Measurements from ENCODE around the gene MYORG. TPM values are rescaled to one million over a fixed set of nuclear protein-coding genes. Genes with fewer than 3 reads are reported as not detected.
"Not testable (repeated sequence)": the region's sequence is repeated elsewhere in the genome, so short reads cannot be mapped to it uniquely, and the experiment has no call there.

MYORG gene
- total RNA-seq, 5 donors from 2014 or later (not counting 1 experiment from before 2014, with no cell fraction given) = 0.72 to 2.3 (median 1.6) TPM

DNA sequence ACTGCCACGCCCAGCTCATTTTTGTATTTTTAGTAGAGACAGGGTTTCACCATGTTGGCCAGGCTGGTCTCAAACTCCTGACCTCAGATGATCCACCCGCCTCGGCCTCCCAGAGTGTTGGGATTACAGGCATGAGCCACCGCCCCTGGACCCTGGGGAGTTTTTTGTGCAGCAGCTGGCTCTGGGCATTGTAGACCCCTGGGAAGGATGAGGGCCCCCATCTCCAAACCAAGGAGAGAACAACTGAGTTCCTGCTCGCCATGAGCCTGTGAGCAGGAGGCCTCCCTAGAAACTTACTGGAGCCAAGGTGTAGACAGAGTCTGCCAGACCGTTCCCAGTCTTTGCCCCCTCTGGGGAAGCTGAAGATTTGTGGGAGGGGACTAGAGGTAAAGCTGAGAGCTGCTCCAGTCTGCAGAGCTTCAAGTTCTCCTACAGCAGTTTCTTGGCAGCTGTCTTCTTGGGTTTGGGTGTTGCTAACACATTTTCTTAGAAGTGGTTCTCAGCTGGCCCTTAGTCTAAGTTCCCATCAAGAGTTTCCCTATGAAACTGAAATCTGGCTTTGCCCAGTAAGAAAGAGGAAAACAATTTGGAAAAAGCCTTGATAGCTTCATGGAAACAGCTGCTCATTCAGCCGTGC, 34.9 kb downstream of the MYORG start:
- no peak overlapping the region for H3K27ac Mint-ChIP-seq
- CTCF ChIA-PET = interaction anchor here in 1 of 2 donors (0.5 kb wide), 1 partner anchor 334 kb away, joined by 8 read pairs; no protein-coding TSS in a partner anchor
- POLR2A ChIA-PET = no interaction called here
- DNase-seq (no peak), ATAC-seq (replicated peaks in 1 of 4) (no peak)
- H3K9me3 Mint-ChIP-seq = no peaks in the 10 kb centered on the region
- no peaks in the 10 kb centered on the region for H3K27me3 Mint-ChIP-seq
- Histone ChIP-seq H3K36me3 (ENCODE audit: control insufficient read depth in 2 of 2, extremely low read depth in 1 of 2, insufficient read depth in 1 of 2, low read length in 1 of 2) (peaks cover 4 to 53% of the 10 kb centered on the region in 2 donors), H3K9me3 (no peaks in the 10 kb centered on the region), H3K27me3 (replicated peaks in 1 of 2; ENCODE audit: control insufficient read depth in 2 of 2, extremely low read depth in 1 of 2, insufficient read depth in 2 of 2, low read length in 1 of 2) (no peaks in the 10 kb centered on the region), H3K27ac (ENCODE audit: low read length) (no peak overlapping the region), H3K4me1 (ENCODE audit: control insufficient read depth in 1 of 2, extremely low read depth in 1 of 2, insufficient read depth in 2 of 2, low read length in 2 of 2) (no peaks in the 10 kb centered on the region), H3K4me3 (ENCODE audit: control insufficient read depth in 1 of 2, extremely low read depth in 1 of 2, low read length in 1 of 2) (no peak overlapping the region)
- H3K36me3 Mint-ChIP-seq = peaks cover 38% of the 10 kb centered on the region
- 95% methylated on average over 3 of the region's 7 CpGs for WGBS (ENCODE audit: insufficient coverage)
- H3K4me3 Mint-ChIP-seq = no peak overlapping the region
- peaks cover 0 to 5% (median 0%) of the 10 kb centered on the region in 3 donors for H3K4me1 Mint-ChIP-seq

DNA sequence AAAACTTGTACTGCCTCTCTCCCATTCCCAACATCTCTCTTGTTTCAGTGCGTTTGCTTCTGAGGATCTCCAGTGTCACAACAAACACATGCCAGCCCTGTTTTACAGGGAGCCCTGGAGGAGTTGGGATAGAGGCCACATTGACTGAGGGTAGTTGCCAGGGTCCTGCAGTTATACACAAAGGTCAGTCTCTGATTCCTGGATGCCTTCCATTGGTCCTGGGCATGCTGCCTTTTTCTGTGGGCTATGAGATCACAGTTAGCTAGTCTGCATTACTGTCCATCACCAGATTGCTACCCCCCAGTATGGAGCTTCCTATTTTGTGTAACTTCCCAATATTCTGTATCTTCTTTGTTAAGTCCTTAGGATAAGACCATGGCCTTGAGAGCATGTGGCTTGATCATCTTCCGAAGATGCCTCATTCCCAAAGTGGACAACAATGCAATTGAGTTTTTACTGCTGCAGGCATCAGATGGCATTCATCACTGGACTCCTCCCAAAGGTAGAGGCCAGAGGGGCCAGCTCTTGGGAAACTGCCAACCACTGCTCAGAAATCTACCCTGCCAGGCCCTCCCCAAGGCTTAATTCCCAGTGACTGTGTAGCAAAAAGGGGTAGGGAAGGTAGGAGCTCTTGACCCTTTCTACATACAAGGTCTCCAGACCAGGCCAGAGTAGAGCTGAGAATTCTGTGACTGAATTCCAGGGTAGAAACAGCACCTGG, 37.9 kb downstream of the MYORG start:
- Histone ChIP-seq H3K4me3 (ENCODE audit: control insufficient read depth in 1 of 2, extremely low read depth in 1 of 2, low read length in 1 of 2) (no peak overlapping the region), H3K4me1 (ENCODE audit: control insufficient read depth in 1 of 2, extremely low read depth in 1 of 2, insufficient read depth in 2 of 2, low read length in 2 of 2) (no peaks in the 10 kb centered on the region), H3K9me3 (no peaks in the 10 kb centered on the region), H3K27me3 (replicated peaks in 1 of 2; ENCODE audit: control insufficient read depth in 2 of 2, extremely low read depth in 1 of 2, insufficient read depth in 2 of 2, low read length in 1 of 2) (no peaks in the 10 kb centered on the region), H3K27ac (ENCODE audit: low read length) (no peak overlapping the region), H3K36me3 (ENCODE audit: control insufficient read depth in 2 of 2, extremely low read depth in 1 of 2, insufficient read depth in 1 of 2, low read length in 1 of 2) (peaks cover 4 to 48% of the 10 kb centered on the region in 2 donors)
- DNase-seq = no peak
- Mint-ChIP-seq H3K36me3 (peaks cover 31% of the 10 kb centered on the region), H3K4me3 (no peak overlapping the region), H3K27me3 (no peaks in the 10 kb centered on the region), H3K27ac (no peak overlapping the region), H3K9me3 (no peaks in the 10 kb centered on the region), H3K4me1 (peaks cover 3 to 5% (median 5%) of the 10 kb centered on the region in 3 donors)
- CTCF ChIA-PET = interaction anchor here (0.5 to 0.7 kb wide), 3 partner anchors 74 to 158 kb away, joined by 3 to 7 read pairs (median 5); no protein-coding TSS in a partner anchor
- POLR2A ChIA-PET = no interaction called here
- ATAC-seq (replicated peaks in 1 of 4) = no peak
- WGBS (ENCODE audit: insufficient coverage) = 100% methylated on average over 1 of the region's 2 CpGs

DNA sequence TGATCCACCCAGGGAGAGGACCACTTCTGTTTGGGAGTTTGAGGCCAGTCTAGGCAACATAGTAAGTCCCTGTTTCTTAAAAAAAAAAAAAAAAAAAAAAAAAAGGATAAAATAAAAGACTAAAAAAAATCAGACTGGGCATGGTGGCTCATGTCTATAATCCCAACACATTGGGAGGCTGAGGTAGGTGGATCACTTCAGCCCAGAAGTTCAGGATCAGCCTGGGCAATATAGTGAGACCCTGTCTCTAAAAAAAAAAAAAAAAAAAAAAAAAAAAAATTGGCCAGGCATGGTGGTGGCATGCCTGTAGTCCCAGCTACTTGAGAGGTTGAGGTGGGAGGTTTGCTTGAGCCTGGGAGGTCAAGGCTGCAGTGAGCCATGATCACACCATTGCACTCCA, 38.6 kb downstream of the MYORG start:
- H3K4me3 ChIP-seq (ENCODE audit: control insufficient read depth in 1 of 2, extremely low read depth in 1 of 2, low read length in 1 of 2); H3K4me3 Mint-ChIP-seq; H3K27ac ChIP-seq (ENCODE audit: low read length); DNase-seq; H3K27me3 Mint-ChIP-seq; H3K9me3 Mint-ChIP-seq; H3K27ac Mint-ChIP-seq; POLR2A ChIA-PET; H3K4me1 Mint-ChIP-seq; H3K9me3 ChIP-seq; H3K4me1 ChIP-seq (ENCODE audit: control insufficient read depth in 1 of 2, extremely low read depth in 1 of 2, insufficient read depth in 2 of 2, low read length in 2 of 2); ATAC-seq (replicated peaks in 1 of 4); H3K27me3 ChIP-seq (replicated peaks in 1 of 2; ENCODE audit: control insufficient read depth in 2 of 2, extremely low read depth in 1 of 2, insufficient read depth in 2 of 2, low read length in 1 of 2): not testable (repeated sequence)
- H3K36me3 ChIP-seq (ENCODE audit: control insufficient read depth in 2 of 2, extremely low read depth in 1 of 2, insufficient read depth in 1 of 2, low read length in 1 of 2) = peaks cover 4 to 41% of the 10 kb centered on the region in 2 donors
- CTCF ChIA-PET = interaction anchor here (0.5 to 0.7 kb wide), 2 partner anchors 73 to 525 kb away, joined by 5 to 8 read pairs; no protein-coding TSS in a partner anchor
- peaks cover 24% of the 10 kb centered on the region for H3K36me3 Mint-ChIP-seq

DNA sequence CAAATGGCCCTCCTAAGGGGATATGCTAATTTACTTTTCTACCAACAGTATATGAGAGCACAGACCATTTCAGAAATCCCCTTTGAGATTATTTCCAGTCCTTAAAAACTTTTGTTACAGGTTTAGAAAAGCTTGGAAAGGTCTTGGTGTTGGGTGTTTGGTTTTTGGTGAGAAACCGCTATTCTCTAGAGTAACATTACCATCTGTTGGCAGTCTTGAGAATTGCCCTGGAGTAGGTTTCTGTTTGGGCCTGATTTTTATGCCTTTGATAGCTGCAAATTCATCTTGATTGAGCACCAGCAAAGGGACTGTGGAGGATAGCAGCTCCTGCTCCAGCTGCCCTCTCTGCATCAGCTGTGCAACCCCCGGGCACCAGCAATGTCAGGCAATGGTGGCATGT, 39.3 kb downstream of the MYORG start:
- ChIA-PET CTCF (interaction anchor here in 1 of 2 donors (0.5 to 0.7 kb wide), 3 partner anchors 237 to 524 kb away, joined by 5 to 8 read pairs (median 6); no protein-coding TSS in a partner anchor), POLR2A (no interaction called here)
- Histone ChIP-seq H3K4me1 (ENCODE audit: control insufficient read depth in 1 of 2, extremely low read depth in 1 of 2, insufficient read depth in 2 of 2, low read length in 2 of 2) (no peaks in the 10 kb centered on the region), H3K27me3 (replicated peaks in 1 of 2; ENCODE audit: control insufficient read depth in 2 of 2, extremely low read depth in 1 of 2, insufficient read depth in 2 of 2, low read length in 1 of 2) (no peaks in the 10 kb centered on the region), H3K4me3 (ENCODE audit: control insufficient read depth in 1 of 2, extremely low read depth in 1 of 2, low read length in 1 of 2) (no peak overlapping the region), H3K9me3 (no peaks in the 10 kb centered on the region), H3K36me3 (ENCODE audit: control insufficient read depth in 2 of 2, extremely low read depth in 1 of 2, insufficient read depth in 1 of 2, low read length in 1 of 2) (peaks cover 4 to 34% of the 10 kb centered on the region in 2 donors), H3K27ac (ENCODE audit: low read length) (no peak overlapping the region)
- Mint-ChIP-seq H3K36me3 (peaks cover 21% of the 10 kb centered on the region), H3K27me3 (no peaks in the 10 kb centered on the region), H3K4me1 (peaks cover 5 to 8% (median 5%) of the 10 kb centered on the region in 3 donors), H3K27ac (no peak overlapping the region), H3K9me3 (no peaks in the 10 kb centered on the region), H3K4me3 (no peak overlapping the region)
- DNase-seq (no peak), ATAC-seq (replicated peaks in 1 of 4) (no peak)
- 95% methylated on average over 2 of the region's 2 CpGs for WGBS (ENCODE audit: insufficient coverage)

DNA sequence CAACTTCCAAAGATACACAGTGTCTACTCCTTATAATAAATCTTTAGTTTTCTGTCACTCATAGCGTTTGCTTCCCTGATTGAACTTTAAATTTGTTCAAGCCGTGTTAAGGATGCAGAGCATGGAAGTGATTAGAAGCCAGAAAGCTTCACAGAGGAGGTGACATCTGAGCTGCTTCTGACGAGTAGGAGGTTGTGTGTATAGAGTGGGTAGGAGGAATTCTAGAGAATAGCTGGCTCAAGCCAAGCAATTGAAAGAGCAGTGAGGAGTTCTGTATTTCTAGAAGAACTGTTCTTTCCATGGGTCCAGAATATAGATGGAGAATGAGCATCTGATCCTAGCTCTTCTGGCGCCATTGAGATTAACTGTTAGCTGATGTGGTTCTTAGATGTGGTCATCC, 41.3 kb downstream of the MYORG start:
- H3K4me1 Mint-ChIP-seq = peaks cover 17 to 23% (median 19%) of the 10 kb centered on the region in 3 donors
- peaks cover 12% of the 10 kb centered on the region for H3K36me3 Mint-ChIP-seq
- H3K4me3 ChIP-seq (ENCODE audit: control insufficient read depth in 1 of 2, extremely low read depth in 1 of 2, low read length in 1 of 2) = no peak overlapping the region
- H3K4me3 Mint-ChIP-seq = no peak overlapping the region
- H3K27ac ChIP-seq (ENCODE audit: low read length) = no peak overlapping the region
- H3K36me3 ChIP-seq (ENCODE audit: control insufficient read depth in 2 of 2, extremely low read depth in 1 of 2, insufficient read depth in 1 of 2, low read length in 1 of 2) = peaks cover under 1 to 17% of the 10 kb centered on the region in 2 donors
- DNase-seq (no peak), ATAC-seq (replicated peaks in 1 of 4) (no peak)
- no peaks in the 10 kb centered on the region for H3K27me3 Mint-ChIP-seq
- peaks cover under 1 to 3% of the 10 kb centered on the region in 2 experiments for H3K4me1 ChIP-seq (ENCODE audit: control insufficient read depth in 1 of 2, extremely low read depth in 1 of 2, insufficient read depth in 2 of 2, low read length in 2 of 2)
- H3K9me3 ChIP-seq = no peaks in the 10 kb centered on the region
- ChIA-PET POLR2A (interaction anchor here in 1 of 2 donors (0.6 kb wide), 1 partner anchor 734 kb away, joined by 14 read pairs; no protein-coding TSS in a partner anchor), CTCF (interaction anchor here (0.6 kb wide), 2 partner anchors 38 to 539 kb away, joined by 3 read pairs; no protein-coding TSS in a partner anchor)
- no peaks in the 10 kb centered on the region for H3K27me3 ChIP-seq (replicated peaks in 1 of 2; ENCODE audit: control insufficient read depth in 2 of 2, extremely low read depth in 1 of 2, insufficient read depth in 2 of 2, low read length in 1 of 2)
- no peaks in the 10 kb centered on the region for H3K9me3 Mint-ChIP-seq
- WGBS (ENCODE audit: insufficient coverage) = 85% methylated on average over 2 of the region's 4 CpGs
- no peak overlapping the region for H3K27ac Mint-ChIP-seq

DNA sequence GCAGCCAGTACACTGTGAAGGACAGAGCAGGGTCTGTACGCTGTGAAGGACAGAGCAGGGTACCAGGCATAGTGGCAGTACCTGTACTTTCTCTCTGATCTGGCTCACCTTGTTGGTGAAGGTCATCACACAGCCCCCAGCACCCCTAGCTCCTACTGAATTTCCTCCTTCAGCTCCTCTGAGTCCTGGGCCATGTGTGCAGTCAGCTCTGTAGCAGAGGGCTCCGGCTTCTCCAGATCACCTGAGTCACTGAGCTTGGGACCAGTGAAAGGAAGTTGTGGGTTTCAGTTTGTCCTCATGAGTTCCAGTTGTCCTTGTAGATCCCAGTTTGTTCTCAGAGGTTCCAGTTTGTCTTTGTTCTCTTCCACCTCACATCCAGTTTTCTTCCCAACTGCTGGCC, 41.8 kb downstream of the MYORG start:
- DNase-seq = no peak

More for the DNA sequence above, 41.8 kb downstream of the MYORG start:
- H3K27ac Mint-ChIP-seq = no peak overlapping the region
- Histone ChIP-seq H3K27me3 (replicated peaks in 1 of 2; ENCODE audit: control insufficient read depth in 2 of 2, extremely low read depth in 1 of 2, insufficient read depth in 2 of 2, low read length in 1 of 2) (no peaks in the 10 kb centered on the region), H3K4me3 (ENCODE audit: control insufficient read depth in 1 of 2, extremely low read depth in 1 of 2, low read length in 1 of 2) (no peak overlapping the region), H3K4me1 (ENCODE audit: control insufficient read depth in 1 of 2, extremely low read depth in 1 of 2, insufficient read depth in 2 of 2, low read length in 2 of 2) (peaks cover 2 to 7% of the 10 kb centered on the region in 2 experiments), H3K27ac (ENCODE audit: low read length) (no peak overlapping the region), H3K9me3 (no peaks in the 10 kb centered on the region), H3K36me3 (ENCODE audit: control insufficient read depth in 2 of 2, extremely low read depth in 1 of 2, insufficient read depth in 1 of 2, low read length in 1 of 2) (peaks cover 0 to 12% of the 10 kb centered on the region in 2 donors)
- H3K4me3 Mint-ChIP-seq = no peak overlapping the region
- H3K27me3 Mint-ChIP-seq = no peaks in the 10 kb centered on the region
- ChIA-PET CTCF (interaction anchor here in 1 of 2 donors (0.6 kb wide), 1 partner anchor 115 kb away, joined by 3 read pairs; no protein-coding TSS in a partner anchor), POLR2A (interaction anchor here in 1 of 2 donors (0.6 kb wide), 1 partner anchor 735 kb away, joined by 14 read pairs; no protein-coding TSS in a partner anchor)
- peaks cover 22 to 23% (median 23%) of the 10 kb centered on the region in 3 donors for H3K4me1 Mint-ChIP-seq
- no peak for ATAC-seq (replicated peaks in 1 of 4)
- H3K36me3 Mint-ChIP-seq = peaks cover 7% of the 10 kb centered on the region
- H3K9me3 Mint-ChIP-seq = no peaks in the 10 kb centered on the region
- 100% methylated on average over 1 of the region's 2 CpGs for WGBS (ENCODE audit: insufficient coverage)

All from T-cell (primary cell).